HG03354 (cell line): ENCODE data around the gene ANKEF1.

Experiments used
- ATAC-seq: cut with Tn5 transposase; IDR thresholded peaks from one replicate; pipeline ENCODE4 v1.9.1; 2021; ENCODE audit warnings: mild to moderate bottlenecking; ENCODE audit not compliant: unreplicated experiment, poor library complexity, severe bottlenecking

ANKEF1 gene

GRCh38 chr20:10077886-10078285 is 43.1 kb downstream of the ANKEF1 start:
- ATAC-seq, result no peak

GRCh38 chr20:10078403-10078802 is 43.6 kb downstream of the ANKEF1 start:
- no peak for ATAC-seq

- ATAC-seq, result no peak
These were observed 45.2 kb downstream of the ANKEF1 start for GRCh38 chr20:10079964-10080363.

- ATAC-seq, result no peak
These were observed 45.8 kb downstream of the ANKEF1 start for GRCh38 chr20:10080574-10080973.

- ATAC-seq, result no peak
These were observed 55.2 kb downstream of the ANKEF1 start for GRCh38 chr20:10089871-10090587.

- ATAC-seq, result no peak
These were observed 55.9 kb downstream of the ANKEF1 start for GRCh38 chr20:10090588-10091166.

- ATAC-seq, result no peak
These were observed 58.4 kb downstream of the ANKEF1 start for GRCh38 chr20:10093087-10093591.

- ATAC-seq, result no peak
These were observed 59.9 kb downstream of the ANKEF1 start for GRCh38 chr20:10094566-10095173.

GRCh38 chr20:10096790-10097189 is 62.0 kb downstream of the ANKEF1 start:
- ATAC-seq, result no peak

- no peak for ATAC-seq
These were observed 70.3 kb downstream of the ANKEF1 start for GRCh38 chr20:10105046-10105445.
